Measurements from ENCODE around the gene USP51. TPM values are rescaled to one million over a fixed set of nuclear protein-coding genes. Genes with fewer than 3 reads are reported as not detected.

USP51 gene
- total RNA-seq, 1 experiment from 2014 or later, result not detected

DNA sequence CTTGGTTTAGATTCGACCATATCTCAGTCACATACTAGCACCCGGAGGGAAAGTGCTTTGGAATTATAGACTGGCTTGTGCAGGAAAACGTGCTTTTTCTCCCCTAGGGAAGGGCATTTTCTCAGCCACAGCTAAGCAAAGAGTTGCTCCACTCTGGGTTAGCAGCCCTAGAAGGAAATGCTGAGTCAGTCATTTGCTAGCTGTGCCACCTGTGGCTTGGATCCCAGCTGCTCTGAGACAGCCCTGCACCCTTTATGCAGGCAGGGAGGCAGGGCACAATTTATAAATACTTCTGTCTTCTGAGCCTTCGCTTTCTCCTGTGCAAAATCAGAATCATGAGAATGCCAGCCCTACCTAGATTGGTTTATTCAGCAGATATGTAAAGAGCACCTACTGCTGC lies 1.3 kb upstream of the USP51 start:
- Histone ChIP-seq H2AFZ (ENCODE audit: low read depth, low read length, poor library complexity, severe bottlenecking) (no peak overlapping the region), H4K20me1 (ENCODE audit: insufficient read depth) (no peaks in the 10 kb centered on the region), H3K4me3 (replicated peaks in 1 of 2; ENCODE audit: low read depth in 1 of 2, low read length in 2 of 2) (no peak overlapping the region), H3K79me2 (ENCODE audit: insufficient read depth, low read length) (no peaks in the 10 kb centered on the region), H3K27me3 (ENCODE audit: insufficient read depth, low read length) (no peaks in the 10 kb centered on the region), H3K9ac (ENCODE audit: low read length) (no peak overlapping the region), H3K9me2 (ENCODE audit: insufficient read depth) (no peaks in the 10 kb centered on the region), H3K4me2 (ENCODE audit: low read length) (no peak overlapping the region), H3K9me3 (ENCODE audit: control insufficient read depth in 1 of 2, insufficient read depth in 1 of 2, low read depth in 1 of 2, low read length in 2 of 2) (no peaks in the 10 kb centered on the region), H3K4me1 (ENCODE audit: control insufficient read depth in 1 of 2, insufficient read depth in 2 of 2, low read length in 2 of 2) (no peaks in the 10 kb centered on the region), H3K27ac (ENCODE audit: low read depth, low read length) (no peak overlapping the region), H3K36me3 (ENCODE audit: control insufficient read depth in 1 of 2, insufficient read depth in 2 of 2, low read length in 2 of 2) (no peaks in the 10 kb centered on the region)
- intact Hi-C loops (cut with micrococcal nuclease), result no loop called here
- CTCF ChIA-PET, result no interaction called here
- no peak for ATAC-seq
- TF ChIP-seq POLR2A (IDR thresholded peaks at IDR 0.05; ENCODE audit: borderline replicate concordance, extremely low read depth, insufficient read depth, insufficient read length) (no peak), SIN3A (IDR thresholded peaks at IDR 0.05; ENCODE audit: low read depth) (no peak), POLR2AphosphoS5 (IDR thresholded peaks at IDR 0.05; ENCODE audit: low read depth, low read length) (no peak), ZFX (IDR thresholded peaks at IDR 0.05) (no peak), RAD21 (IDR thresholded peaks at IDR 0.05; ENCODE audit: low read depth) (no peak), EZH2 (IDR thresholded peaks at IDR 0.05) (no peak), SP1 (IDR thresholded peaks at IDR 0.05; ENCODE audit: low read depth) (no peak), EZH2phosphoT487 (IDR thresholded peaks at IDR 0.05; ENCODE audit: borderline replicate concordance) (no peak), EGR1 (IDR thresholded peaks at IDR 0.05; ENCODE audit: low read depth) (no peak), ZNF274 (IDR thresholded peaks at IDR 0.05; ENCODE audit: low read depth, low read length) (no peak), ATF3 (IDR thresholded peaks at IDR 0.05) (no peak), ELF1 (IDR thresholded peaks at IDR 0.05; ENCODE audit: borderline replicate concordance, low read depth) (no peak), CEBPB (IDR thresholded peaks at IDR 0.05; ENCODE audit: low read depth) (no peak)
- TF ChIP-seq, protein P1, sequence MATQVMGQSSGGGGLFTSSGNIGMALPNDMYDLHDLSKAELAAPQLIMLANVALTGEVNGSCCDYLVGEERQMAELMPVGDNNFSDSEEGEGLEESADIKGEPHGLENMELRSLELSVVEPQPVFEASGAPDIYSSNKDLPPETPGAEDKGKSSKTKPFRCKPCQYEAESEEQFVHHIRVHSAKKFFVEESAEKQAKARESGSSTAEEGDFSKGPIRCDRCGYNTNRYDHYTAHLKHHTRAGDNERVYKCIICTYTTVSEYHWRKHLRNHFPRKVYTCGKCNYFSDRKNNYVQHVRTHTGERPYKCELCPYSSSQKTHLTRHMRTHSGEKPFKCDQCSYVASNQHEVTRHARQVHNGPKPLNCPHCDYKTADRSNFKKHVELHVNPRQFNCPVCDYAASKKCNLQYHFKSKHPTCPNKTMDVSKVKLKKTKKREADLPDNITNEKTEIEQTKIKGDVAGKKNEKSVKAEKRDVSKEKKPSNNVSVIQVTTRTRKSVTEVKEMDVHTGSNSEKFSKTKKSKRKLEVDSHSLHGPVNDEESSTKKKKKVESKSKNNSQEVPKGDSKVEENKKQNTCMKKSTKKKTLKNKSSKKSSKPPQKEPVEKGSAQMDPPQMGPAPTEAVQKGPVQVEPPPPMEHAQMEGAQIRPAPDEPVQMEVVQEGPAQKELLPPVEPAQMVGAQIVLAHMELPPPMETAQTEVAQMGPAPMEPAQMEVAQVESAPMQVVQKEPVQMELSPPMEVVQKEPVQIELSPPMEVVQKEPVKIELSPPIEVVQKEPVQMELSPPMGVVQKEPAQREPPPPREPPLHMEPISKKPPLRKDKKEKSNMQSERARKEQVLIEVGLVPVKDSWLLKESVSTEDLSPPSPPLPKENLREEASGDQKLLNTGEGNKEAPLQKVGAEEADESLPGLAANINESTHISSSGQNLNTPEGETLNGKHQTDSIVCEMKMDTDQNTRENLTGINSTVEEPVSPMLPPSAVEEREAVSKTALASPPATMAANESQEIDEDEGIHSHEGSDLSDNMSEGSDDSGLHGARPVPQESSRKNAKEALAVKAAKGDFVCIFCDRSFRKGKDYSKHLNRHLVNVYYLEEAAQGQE (IDR thresholded peaks at IDR 0.05; ENCODE audit: low read depth), result no peak
- TF ChIP-seq, protein P2, sequence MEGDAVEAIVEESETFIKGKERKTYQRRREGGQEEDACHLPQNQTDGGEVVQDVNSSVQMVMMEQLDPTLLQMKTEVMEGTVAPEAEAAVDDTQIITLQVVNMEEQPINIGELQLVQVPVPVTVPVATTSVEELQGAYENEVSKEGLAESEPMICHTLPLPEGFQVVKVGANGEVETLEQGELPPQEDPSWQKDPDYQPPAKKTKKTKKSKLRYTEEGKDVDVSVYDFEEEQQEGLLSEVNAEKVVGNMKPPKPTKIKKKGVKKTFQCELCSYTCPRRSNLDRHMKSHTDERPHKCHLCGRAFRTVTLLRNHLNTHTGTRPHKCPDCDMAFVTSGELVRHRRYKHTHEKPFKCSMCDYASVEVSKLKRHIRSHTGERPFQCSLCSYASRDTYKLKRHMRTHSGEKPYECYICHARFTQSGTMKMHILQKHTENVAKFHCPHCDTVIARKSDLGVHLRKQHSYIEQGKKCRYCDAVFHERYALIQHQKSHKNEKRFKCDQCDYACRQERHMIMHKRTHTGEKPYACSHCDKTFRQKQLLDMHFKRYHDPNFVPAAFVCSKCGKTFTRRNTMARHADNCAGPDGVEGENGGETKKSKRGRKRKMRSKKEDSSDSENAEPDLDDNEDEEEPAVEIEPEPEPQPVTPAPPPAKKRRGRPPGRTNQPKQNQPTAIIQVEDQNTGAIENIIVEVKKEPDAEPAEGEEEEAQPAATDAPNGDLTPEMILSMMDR (IDR thresholded peaks at IDR 0.05 in 2 of 3, conservative IDR thresholded peaks at IDR 0.05 in 1 of 3; ENCODE audit: borderline replicate concordance in 1 of 3, insufficient read depth in 1 of 3, low read depth in 2 of 3, low read length in 2 of 3), result no peak
- BruUV-seq (replicated peaks), result no TSS peak
- POLR2A ChIA-PET, result no interaction called here
- RAD21 ChIA-PET (ENCODE audit: low non-redundant PET in 1 of 2, low total read pairs in 2 of 2, uncharacterized antibody in 2 of 2, unreplicated experiment in 2 of 2), result no interaction called here
- no peak for DNase-seq (ENCODE audit: low read depth, low spot score)
